Prostate gland (tissue), 2 donors: ENCODE data around the gene PAOX.

Experiments
- POLR2A ChIP-seq: fragments of 450-650 bp; IDR thresholded peaks from one replicate; pipeline ENCODE4 v1.6.1; 2016; ENCODE audit warnings: antibody characterized with exemption, mild to moderate bottlenecking
- POLR2AphosphoS5 ChIP-seq: sonication (generic); formaldehyde crosslinking; IDR thresholded peaks from one replicate; pipeline ENCODE4 v1.6.1; 2017; ENCODE audit warnings: antibody characterized with exemption
- TF ChIP-seq, protein P1 (sequence below), 4 experiments: fragments of 200-600 bp in 2 of 4; fragments of 450-650 bp in 2 of 4; sonication (generic) in 2 of 4; IDR thresholded peaks; 1 replicate in 3 of 4; 2 replicates in 1 of 4; pipeline ENCODE4 v1.5.1; 2016 to 2019; ENCODE audit warnings: antibody characterized with exemption in 4 of 4, mild to moderate bottlenecking in 2 of 4, moderate library complexity in 2 of 4

DNA sequence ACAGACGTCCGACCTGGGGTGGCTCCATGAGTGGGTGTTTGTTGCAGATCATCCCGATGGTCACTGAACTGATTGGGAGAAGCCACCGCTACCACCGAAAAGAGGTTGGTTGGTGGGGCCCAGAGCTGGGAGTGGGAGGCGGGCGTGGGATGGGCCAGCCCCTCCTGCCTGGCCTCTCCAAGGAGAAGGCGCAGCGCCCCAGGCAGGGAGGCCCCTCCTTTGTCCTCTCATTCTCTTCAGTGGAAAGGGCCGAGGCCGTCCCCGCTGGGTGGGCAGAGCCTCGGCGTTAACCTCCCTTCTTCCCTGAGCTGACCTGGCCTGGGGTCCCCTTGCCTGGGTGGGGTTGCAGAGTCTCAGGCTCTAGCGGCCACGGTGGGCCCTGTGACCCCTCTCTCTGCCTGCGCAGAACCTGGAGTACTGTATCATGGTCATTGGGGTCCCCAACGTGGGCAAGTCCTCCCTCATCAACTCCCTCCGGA is 20.1 kb downstream of the PAOX start:
- TF ChIP-seq, protein P1, sequence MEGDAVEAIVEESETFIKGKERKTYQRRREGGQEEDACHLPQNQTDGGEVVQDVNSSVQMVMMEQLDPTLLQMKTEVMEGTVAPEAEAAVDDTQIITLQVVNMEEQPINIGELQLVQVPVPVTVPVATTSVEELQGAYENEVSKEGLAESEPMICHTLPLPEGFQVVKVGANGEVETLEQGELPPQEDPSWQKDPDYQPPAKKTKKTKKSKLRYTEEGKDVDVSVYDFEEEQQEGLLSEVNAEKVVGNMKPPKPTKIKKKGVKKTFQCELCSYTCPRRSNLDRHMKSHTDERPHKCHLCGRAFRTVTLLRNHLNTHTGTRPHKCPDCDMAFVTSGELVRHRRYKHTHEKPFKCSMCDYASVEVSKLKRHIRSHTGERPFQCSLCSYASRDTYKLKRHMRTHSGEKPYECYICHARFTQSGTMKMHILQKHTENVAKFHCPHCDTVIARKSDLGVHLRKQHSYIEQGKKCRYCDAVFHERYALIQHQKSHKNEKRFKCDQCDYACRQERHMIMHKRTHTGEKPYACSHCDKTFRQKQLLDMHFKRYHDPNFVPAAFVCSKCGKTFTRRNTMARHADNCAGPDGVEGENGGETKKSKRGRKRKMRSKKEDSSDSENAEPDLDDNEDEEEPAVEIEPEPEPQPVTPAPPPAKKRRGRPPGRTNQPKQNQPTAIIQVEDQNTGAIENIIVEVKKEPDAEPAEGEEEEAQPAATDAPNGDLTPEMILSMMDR (IDR thresholded peaks at IDR 0.05), result no peak
- TF ChIP-seq POLR2A (no peak), POLR2AphosphoS5 (no peak)
